Neural cell (in vitro differentiated cells): ENCODE data around the gene MYO9A. TPM values are rescaled to one million over a fixed set of nuclear protein-coding genes. Genes with fewer than 3 reads are reported as not detected.

Experiments used
- H2AFZ ChIP-seq: fragments of 200-600, 300-800 bp; sonication (generic), shearing (Covaris generic); 2 replicates; pipeline ENCODE4 v1.6.0; 2014; ENCODE audit warnings: low read depth, mild to moderate bottlenecking, antibody characterized with exemption, low read length, moderate library complexity
- H3F3A ChIP-seq: fragments of 200-600 bp; shearing (Covaris generic); 2 replicates; pipeline ENCODE4 v1.6.1; 2016; ENCODE audit warnings: mild to moderate bottlenecking, moderate library complexity, mixed read lengths, antibody characterized with exemption, low read length; ENCODE audit not compliant: insufficient read depth, poor library complexity, severe bottlenecking
- H3K27ac ChIP-seq: fragments of 200-600, 300-800 bp; sonication (generic), shearing (Covaris generic); 2 replicates; pipeline ENCODE4 v1.5.1; 2014; ENCODE audit warnings: mild to moderate bottlenecking, low read length, moderate library complexity
- H3K27me3 ChIP-seq: fragments of 300-800, 200-600 bp; sonication (generic), shearing (Covaris generic); 2 replicates; pipeline ENCODE4 v1.6.0; 2014; ENCODE audit warnings: mild to moderate bottlenecking, low read depth, low read length, moderate library complexity; ENCODE audit not compliant: insufficient read depth
- H3K36me3 ChIP-seq: fragments of 300-800, 200-600 bp; sonication (generic), shearing (Covaris generic); 2 replicates; pipeline ENCODE4 v1.5.1; 2014; ENCODE audit warnings: mild to moderate bottlenecking, antibody characterized with exemption, low read length, moderate library complexity; ENCODE audit not compliant: insufficient read depth
- H3K4me2 ChIP-seq: fragments of 300-800, 200-600 bp; sonication (generic), shearing (Covaris generic); 2 replicates; pipeline ENCODE4 v1.6.0; 2014; ENCODE audit warnings: mild to moderate bottlenecking, low read length
- H3K4me3 ChIP-seq: fragments of 300-800, 200-600 bp; sonication (generic), shearing (Covaris generic); 2 replicates; pipeline ENCODE4 v1.5.1; 2014; ENCODE audit warnings: mild to moderate bottlenecking, low read length, moderate library complexity
- H3K79me2 ChIP-seq: fragments of 200-600 bp; shearing (Covaris generic); replicated peaks from 2 replicates; pipeline ENCODE4 v1.6.0; 2014; ENCODE audit warnings: mild to moderate bottlenecking, low read length, moderate library complexity; ENCODE audit not compliant: insufficient read depth
- H3K9ac ChIP-seq: fragments of 300-800, 200-600 bp; sonication (generic), shearing (Covaris generic); 2 replicates; pipeline ENCODE4 v1.6.1; 2016; ENCODE audit warnings: mild to moderate bottlenecking, low read length, mixed read lengths
- H3K9me2 ChIP-seq: fragments of 200-600 bp; shearing (Covaris generic); 2 replicates; pipeline ENCODE4 v1.6.1; 2016; ENCODE audit warnings: mild to moderate bottlenecking, low read length, mixed read lengths; ENCODE audit not compliant: insufficient read depth
- H3K9me3 ChIP-seq: fragments of 200-600, 300-800 bp; sonication (generic), shearing (Covaris generic); 2 replicates; pipeline ENCODE4 v1.6.1; 2016; ENCODE audit warnings: mild to moderate bottlenecking, mixed run types, low read length, moderate library complexity, mixed read lengths
- H4K20me1 ChIP-seq: fragments of 200-600 bp; shearing (Covaris generic); 2 replicates; pipeline ENCODE4 v1.6.1; 2016; ENCODE audit warnings: mild to moderate bottlenecking, mixed run types; ENCODE audit not compliant: insufficient read depth
- EP300 ChIP-seq: fragments of 450-650 bp; conservative IDR thresholded peaks from 2 replicates; pipeline ENCODE4 v1.6.1; 2014; ENCODE audit warnings: antibody characterized with exemption, mild to moderate bottlenecking, moderate library complexity; ENCODE audit not compliant: poor library complexity, severe bottlenecking
- MXI1 ChIP-seq: fragments of 450-650 bp; conservative IDR thresholded peaks from 2 replicates; pipeline ENCODE4 v1.6.1; 2014; ENCODE audit warnings: antibody characterized with exemption, mild to moderate bottlenecking; ENCODE audit not compliant: poor library complexity, severe bottlenecking
- POLR2AphosphoS5 ChIP-seq: IDR thresholded peaks from 2 replicates; pipeline ENCODE4 v1.6.1; 2012
- RAD21 ChIP-seq: fragments of 450-650 bp; conservative IDR thresholded peaks from 2 replicates; pipeline ENCODE4 v1.6.1; 2014; ENCODE audit warnings: antibody characterized with exemption, mild to moderate bottlenecking, moderate library complexity
- TAF1 ChIP-seq: IDR thresholded peaks from 2 replicates; pipeline ENCODE4 v1.6.1; 2012; ENCODE audit warnings: low read depth
- polyA plus RNA-seq: library from polyadenylated mRNA; depleted of rRNA; stranded (reverse); fragments of >200 nt; gene quantifications from 2 replicates; pipeline ENCODE4 v1.2.3, GENCODE V29; 2014
- TF ChIP-seq, protein P1 (sequence below): fragments of 450-650 bp; IDR thresholded peaks from 2 replicates; pipeline ENCODE4 v1.5.1; 2014; ENCODE audit warnings: antibody characterized with exemption, mild to moderate bottlenecking, moderate library complexity; ENCODE audit not compliant: poor library complexity, severe bottlenecking
- TF ChIP-seq, protein P2 (sequence below): IDR thresholded peaks from 2 replicates; pipeline ENCODE4 v1.6.1; 2012; ENCODE audit warnings: borderline replicate concordance

MYO9A gene
- polyA plus RNA-seq, 1 donor from 2014 or later = 22.7 TPM

DNA sequence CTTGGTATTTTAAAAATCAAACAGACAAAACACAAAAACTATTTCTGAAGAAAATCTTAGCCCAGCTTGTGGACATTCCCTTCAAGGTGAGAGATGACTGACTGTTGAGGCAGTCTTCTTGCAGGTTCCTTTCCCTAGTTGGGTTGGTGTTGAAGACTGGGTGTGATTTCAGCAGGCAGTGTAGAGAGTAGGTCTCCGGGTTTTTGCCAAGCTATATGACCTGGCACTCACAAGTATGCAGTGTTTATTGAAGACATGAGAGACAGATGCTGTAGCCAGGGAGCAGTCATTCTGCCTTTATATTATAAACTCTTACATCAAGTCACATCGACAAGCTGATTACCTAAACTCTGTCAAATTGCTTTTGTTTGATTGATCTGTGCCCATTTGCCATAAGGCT, 17.8 kb upstream of the MYO9A start:
- Histone ChIP-seq H3K79me2 (no peaks in the 10 kb centered on the region), H3K36me3 (no peaks in the 10 kb centered on the region), H2AFZ (no peak overlapping the region), H3K27me3 (no peaks in the 10 kb centered on the region), H3K9me2 (no peaks in the 10 kb centered on the region), H3K9ac (no peak overlapping the region), H3K27ac (no peak overlapping the region), H4K20me1 (no peaks in the 10 kb centered on the region), H3K9me3 (no peaks in the 10 kb centered on the region), H3K4me2 (no peak overlapping the region), H3K4me3 (no peak overlapping the region), H3F3A (no peaks in the 10 kb centered on the region)
- no peak for TF ChIP-seq MXI1
- peak; percentile 23 for TF ChIP-seq EP300
- TF ChIP-seq, protein P1, sequence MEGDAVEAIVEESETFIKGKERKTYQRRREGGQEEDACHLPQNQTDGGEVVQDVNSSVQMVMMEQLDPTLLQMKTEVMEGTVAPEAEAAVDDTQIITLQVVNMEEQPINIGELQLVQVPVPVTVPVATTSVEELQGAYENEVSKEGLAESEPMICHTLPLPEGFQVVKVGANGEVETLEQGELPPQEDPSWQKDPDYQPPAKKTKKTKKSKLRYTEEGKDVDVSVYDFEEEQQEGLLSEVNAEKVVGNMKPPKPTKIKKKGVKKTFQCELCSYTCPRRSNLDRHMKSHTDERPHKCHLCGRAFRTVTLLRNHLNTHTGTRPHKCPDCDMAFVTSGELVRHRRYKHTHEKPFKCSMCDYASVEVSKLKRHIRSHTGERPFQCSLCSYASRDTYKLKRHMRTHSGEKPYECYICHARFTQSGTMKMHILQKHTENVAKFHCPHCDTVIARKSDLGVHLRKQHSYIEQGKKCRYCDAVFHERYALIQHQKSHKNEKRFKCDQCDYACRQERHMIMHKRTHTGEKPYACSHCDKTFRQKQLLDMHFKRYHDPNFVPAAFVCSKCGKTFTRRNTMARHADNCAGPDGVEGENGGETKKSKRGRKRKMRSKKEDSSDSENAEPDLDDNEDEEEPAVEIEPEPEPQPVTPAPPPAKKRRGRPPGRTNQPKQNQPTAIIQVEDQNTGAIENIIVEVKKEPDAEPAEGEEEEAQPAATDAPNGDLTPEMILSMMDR = no peak

DNA sequence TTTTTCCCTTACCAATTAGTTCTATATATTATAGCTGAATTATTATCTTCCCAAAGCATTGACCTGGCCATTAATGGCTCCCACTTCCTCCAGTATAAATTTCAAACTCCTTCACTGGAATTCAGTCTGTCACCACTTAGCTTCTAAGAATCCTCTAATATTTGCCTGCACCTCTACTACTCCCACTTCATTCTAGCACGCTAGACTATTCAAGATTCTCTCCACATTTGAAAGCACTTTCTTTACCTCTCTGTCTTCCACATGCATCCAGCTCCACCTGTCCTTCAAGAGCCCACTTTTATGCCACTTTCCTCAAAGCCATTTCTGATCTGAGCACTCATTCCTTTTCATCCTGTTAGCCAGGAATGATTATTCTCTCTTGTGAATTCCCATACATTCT, 15.3 kb upstream of the MYO9A start:
- Histone ChIP-seq H3F3A (no peaks in the 10 kb centered on the region), H3K9me2 (no peaks in the 10 kb centered on the region)

More for the DNA sequence above, 15.3 kb upstream of the MYO9A start:
- H2AFZ ChIP-seq = no peak overlapping the region
- no peak overlapping the region for H3K9ac ChIP-seq
- no peaks in the 10 kb centered on the region for H3K36me3 ChIP-seq
- H3K27me3 ChIP-seq = no peaks in the 10 kb centered on the region
- no peaks in the 10 kb centered on the region for H3K79me2 ChIP-seq
- TF ChIP-seq, protein P2, sequence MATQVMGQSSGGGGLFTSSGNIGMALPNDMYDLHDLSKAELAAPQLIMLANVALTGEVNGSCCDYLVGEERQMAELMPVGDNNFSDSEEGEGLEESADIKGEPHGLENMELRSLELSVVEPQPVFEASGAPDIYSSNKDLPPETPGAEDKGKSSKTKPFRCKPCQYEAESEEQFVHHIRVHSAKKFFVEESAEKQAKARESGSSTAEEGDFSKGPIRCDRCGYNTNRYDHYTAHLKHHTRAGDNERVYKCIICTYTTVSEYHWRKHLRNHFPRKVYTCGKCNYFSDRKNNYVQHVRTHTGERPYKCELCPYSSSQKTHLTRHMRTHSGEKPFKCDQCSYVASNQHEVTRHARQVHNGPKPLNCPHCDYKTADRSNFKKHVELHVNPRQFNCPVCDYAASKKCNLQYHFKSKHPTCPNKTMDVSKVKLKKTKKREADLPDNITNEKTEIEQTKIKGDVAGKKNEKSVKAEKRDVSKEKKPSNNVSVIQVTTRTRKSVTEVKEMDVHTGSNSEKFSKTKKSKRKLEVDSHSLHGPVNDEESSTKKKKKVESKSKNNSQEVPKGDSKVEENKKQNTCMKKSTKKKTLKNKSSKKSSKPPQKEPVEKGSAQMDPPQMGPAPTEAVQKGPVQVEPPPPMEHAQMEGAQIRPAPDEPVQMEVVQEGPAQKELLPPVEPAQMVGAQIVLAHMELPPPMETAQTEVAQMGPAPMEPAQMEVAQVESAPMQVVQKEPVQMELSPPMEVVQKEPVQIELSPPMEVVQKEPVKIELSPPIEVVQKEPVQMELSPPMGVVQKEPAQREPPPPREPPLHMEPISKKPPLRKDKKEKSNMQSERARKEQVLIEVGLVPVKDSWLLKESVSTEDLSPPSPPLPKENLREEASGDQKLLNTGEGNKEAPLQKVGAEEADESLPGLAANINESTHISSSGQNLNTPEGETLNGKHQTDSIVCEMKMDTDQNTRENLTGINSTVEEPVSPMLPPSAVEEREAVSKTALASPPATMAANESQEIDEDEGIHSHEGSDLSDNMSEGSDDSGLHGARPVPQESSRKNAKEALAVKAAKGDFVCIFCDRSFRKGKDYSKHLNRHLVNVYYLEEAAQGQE = no peak
- TF ChIP-seq RAD21 (no peak), POLR2AphosphoS5 (no peak), MXI1 (no peak), EP300 (no peak), TAF1 (no peak)
- TF ChIP-seq, protein P1 = no peak
- H3K4me3 ChIP-seq = no peak overlapping the region
- no peak overlapping the region for H3K4me2 ChIP-seq
- H4K20me1 ChIP-seq = no peaks in the 10 kb centered on the region
- no peak overlapping the region for H3K27ac ChIP-seq
- no peaks in the 10 kb centered on the region for H3K9me3 ChIP-seq
